HepG2 (cell line): ENCODE measurements around the gene CYB5R3. TPM values are rescaled to one million over a fixed set of nuclear protein-coding genes. Genes with fewer than 3 reads are reported as not detected.
A peak's percentile ranks its signal among the peaks of the same experiment; 100 is the strongest.

Experiments used
- GLI4 ChIP-seq: sonication (generic); formaldehyde crosslinking; IDR thresholded peaks from 2 replicates; pipeline ENCODE4 v1.5.1; 2020; ENCODE audit warnings: missing genetic modification reagents, mild to moderate bottlenecking, moderate library complexity, borderline replicate concordance
- HNRNPL ChIP-seq: fragments of 200-400 bp; formaldehyde crosslinking; IDR thresholded peaks from 2 replicates; pipeline ENCODE4 v1.6.1; 2017; ENCODE audit warnings: mild to moderate bottlenecking, low read depth, low read length
- JDP2 ChIP-seq: sonication (generic); formaldehyde crosslinking; IDR thresholded peaks from 2 replicates; pipeline ENCODE4 v1.8.1; 2022; ENCODE audit warnings: missing genetic modification reagents, borderline replicate concordance
- MIXL1 ChIP-seq: IDR thresholded peaks from 2 replicates; pipeline ENCODE4 v1.6.1; 2016
- SIX1 ChIP-seq: sonication (generic); formaldehyde crosslinking; IDR thresholded peaks from 2 replicates; pipeline ENCODE4 v1.4.0; 2020; ENCODE audit warnings: missing genetic modification reagents, borderline replicate concordance
- ZFP37 ChIP-seq: sonication (generic); formaldehyde crosslinking; IDR thresholded peaks from 2 replicates; pipeline ENCODE4 v1.4.0; 2020; ENCODE audit warnings: missing genetic modification reagents, borderline replicate concordance
- ZNF280D ChIP-seq: sonication (generic); formaldehyde crosslinking; IDR thresholded peaks from 2 replicates; pipeline ENCODE4 v1.5.1; 2020; ENCODE audit warnings: mild to moderate bottlenecking, missing genetic modification reagents
- ZNF281 ChIP-seq: sonication (generic); formaldehyde crosslinking; IDR thresholded peaks from 2 replicates; pipeline ENCODE4 v1.4.0; 2020; ENCODE audit warnings: missing genetic modification reagents, borderline replicate concordance
- polyA plus RNA-seq, 8 experiments: library from polyadenylated mRNA; depleted of rRNA in 3 of 8; stranded (reverse) in 7 of 8; unstranded in 1 of 8; fragments of >200 nt; fragmentation: Illumina TruSeq in 4 of 8; extraction: Trizol in 4 of 8; gene quantifications; 2 replicates each; pipeline versions ENCODE4 v1.2.1 to v1.2.3, GENCODE V29; 2011 to 2016; ENCODE audit warnings: low read depth in 4 of 8, missing spikeins in 1 of 8, mixed read lengths in 1 of 8; ENCODE audit not compliant: insufficient read depth in 1 of 8
- total RNA-seq, 5 experiments: library from RNA; depleted of rRNA; stranded (reverse); fragments of >200 nt; fragmentation: Illumina TruSeq; extraction: Trizol; gene quantifications; 2 replicates each; pipeline ENCODE4 v1.2.3, GENCODE V29; 2016; ENCODE audit warnings: low read depth in 1 of 5
- TF ChIP-seq, protein P1 (sequence below): sonication (generic); formaldehyde crosslinking; conservative IDR thresholded peaks from 2 replicates; pipeline ENCODE4 v1.4.0; 2020; ENCODE audit warnings: missing genetic modification reagents
- TF ChIP-seq, protein P2 (sequence below): sonication (generic); formaldehyde crosslinking; IDR thresholded peaks from 2 replicates; pipeline ENCODE4 v1.4.0; 2020; ENCODE audit warnings: mild to moderate bottlenecking, missing genetic modification reagents
- TF ChIP-seq, protein P3 (sequence below): sonication (generic); formaldehyde crosslinking; IDR thresholded peaks from 2 replicates; pipeline ENCODE4 v1.4.0; 2020; ENCODE audit warnings: mild to moderate bottlenecking, missing genetic modification reagents

CYB5R3 gene
- total and polyA plus RNA-seq, 2 of the 13 experiments (the other 11 are each of a cell fraction or from before 2014, with no cell fraction given), result 32.4 to 305 TPM

DNA sequence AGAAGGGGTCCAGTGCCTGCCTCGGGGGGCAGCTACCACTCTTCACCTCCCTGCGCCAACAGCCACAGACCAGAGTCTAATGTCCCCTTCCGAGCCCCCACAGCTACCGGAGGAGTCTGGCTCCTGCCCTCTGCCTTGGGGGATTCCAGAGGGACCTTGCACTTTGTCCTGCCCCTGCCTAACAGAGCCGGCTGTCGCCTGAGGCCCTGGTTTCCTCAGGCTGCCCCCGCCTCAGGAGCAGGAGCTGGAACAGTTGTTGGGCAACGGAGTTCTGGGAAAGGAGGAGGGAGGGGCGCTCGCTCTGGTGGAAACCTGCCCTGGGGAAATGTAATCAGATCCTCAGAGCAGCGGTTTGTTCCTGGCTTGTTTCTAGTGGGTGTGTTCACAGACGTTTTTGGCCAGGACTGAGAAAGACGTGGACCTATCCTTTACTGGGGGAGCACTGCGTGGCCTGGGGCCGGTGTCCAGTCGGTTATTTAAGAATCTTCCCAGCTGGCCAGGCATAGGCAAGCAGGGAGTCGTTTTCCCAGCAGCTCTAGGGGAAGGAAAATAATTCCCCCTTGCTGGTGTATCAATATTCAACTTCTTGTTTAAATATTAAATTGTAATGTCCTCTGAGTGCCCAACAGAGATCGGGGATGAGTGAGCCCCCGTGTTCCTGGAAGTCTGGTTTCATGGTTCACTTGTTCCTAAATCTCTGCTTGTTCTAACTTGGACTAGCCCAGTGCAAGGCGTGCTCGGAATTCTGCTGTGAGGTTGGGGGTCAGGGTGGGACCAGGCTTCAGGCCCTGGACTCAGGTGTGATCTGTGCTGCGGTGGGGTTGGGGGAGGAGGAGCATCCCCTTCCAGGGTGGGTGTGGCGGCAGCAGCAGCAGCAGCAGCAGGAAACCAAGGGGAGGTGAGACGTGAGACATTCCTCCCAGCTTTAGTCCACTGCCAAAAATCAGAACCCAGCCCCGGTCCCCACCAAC, 39.3 kb upstream of the CYB5R3 start (continued):
- TF ChIP-seq, protein P1, sequence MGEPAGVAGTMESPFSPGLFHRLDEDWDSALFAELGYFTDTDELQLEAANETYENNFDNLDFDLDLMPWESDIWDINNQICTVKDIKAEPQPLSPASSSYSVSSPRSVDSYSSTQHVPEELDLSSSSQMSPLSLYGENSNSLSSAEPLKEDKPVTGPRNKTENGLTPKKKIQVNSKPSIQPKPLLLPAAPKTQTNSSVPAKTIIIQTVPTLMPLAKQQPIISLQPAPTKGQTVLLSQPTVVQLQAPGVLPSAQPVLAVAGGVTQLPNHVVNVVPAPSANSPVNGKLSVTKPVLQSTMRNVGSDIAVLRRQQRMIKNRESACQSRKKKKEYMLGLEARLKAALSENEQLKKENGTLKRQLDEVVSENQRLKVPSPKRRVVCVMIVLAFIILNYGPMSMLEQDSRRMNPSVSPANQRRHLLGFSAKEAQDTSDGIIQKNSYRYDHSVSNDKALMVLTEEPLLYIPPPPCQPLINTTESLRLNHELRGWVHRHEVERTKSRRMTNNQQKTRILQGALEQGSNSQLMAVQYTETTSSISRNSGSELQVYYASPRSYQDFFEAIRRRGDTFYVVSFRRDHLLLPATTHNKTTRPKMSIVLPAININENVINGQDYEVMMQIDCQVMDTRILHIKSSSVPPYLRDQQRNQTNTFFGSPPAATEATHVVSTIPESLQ (CRISPR knock-in tag), result no peak
- TF ChIP-seq, protein P2, sequence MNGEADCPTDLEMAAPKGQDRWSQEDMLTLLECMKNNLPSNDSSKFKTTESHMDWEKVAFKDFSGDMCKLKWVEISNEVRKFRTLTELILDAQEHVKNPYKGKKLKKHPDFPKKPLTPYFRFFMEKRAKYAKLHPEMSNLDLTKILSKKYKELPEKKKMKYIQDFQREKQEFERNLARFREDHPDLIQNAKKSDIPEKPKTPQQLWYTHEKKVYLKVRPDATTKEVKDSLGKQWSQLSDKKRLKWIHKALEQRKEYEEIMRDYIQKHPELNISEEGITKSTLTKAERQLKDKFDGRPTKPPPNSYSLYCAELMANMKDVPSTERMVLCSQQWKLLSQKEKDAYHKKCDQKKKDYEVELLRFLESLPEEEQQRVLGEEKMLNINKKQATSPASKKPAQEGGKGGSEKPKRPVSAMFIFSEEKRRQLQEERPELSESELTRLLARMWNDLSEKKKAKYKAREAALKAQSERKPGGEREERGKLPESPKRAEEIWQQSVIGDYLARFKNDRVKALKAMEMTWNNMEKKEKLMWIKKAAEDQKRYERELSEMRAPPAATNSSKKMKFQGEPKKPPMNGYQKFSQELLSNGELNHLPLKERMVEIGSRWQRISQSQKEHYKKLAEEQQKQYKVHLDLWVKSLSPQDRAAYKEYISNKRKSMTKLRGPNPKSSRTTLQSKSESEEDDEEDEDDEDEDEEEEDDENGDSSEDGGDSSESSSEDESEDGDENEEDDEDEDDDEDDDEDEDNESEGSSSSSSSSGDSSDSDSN (CRISPR knock-in tag), result peak; percentile 38; the same call in 1 of the 2 replicates
- TF ChIP-seq HNRNPL (0 out of 2 replicates have a peak, but pooled peaks have one; percentile 33), SIX1 (peak; percentile 64; the same call in 1 of the 2 replicates), ZNF280D (CRISPR knock-in tag) (no peak), JDP2 (CRISPR knock-in tag) (no peak), GLI4 (CRISPR knock-in tag) (no peak), MIXL1 (no peak), ZFP37 (CRISPR knock-in tag) (no peak), ZNF281 (CRISPR knock-in tag) (peak; percentile 55; the same call in 1 of the 2 replicates)
- TF ChIP-seq, protein P3, sequence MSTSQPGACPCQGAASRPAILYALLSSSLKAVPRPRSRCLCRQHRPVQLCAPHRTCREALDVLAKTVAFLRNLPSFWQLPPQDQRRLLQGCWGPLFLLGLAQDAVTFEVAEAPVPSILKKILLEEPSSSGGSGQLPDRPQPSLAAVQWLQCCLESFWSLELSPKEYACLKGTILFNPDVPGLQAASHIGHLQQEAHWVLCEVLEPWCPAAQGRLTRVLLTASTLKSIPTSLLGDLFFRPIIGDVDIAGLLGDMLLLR (CRISPR knock-in tag), result no peak
